Transverse colon (tissue), 4 donors: ENCODE data around the gene SKOR2. TPM values are rescaled to one million over a fixed set of nuclear protein-coding genes. Genes with fewer than 3 reads are reported as not detected.
"Not testable (repeated sequence)": the region's sequence is repeated elsewhere in the genome, so short reads cannot be mapped to it uniquely, and the experiment has no call there.

Experiments used
- DNase-seq: peaks from one replicate; pipeline ENCODE4 v3.0.0-alpha.2; 2019
- H3K27ac ChIP-seq, 4 donors: fragments of 200-600 bp; sonication (generic); 2 replicates each; pipeline ENCODE4 v1.5.1; 2016 to 2018; ENCODE audit warnings: inconsistent platforms in 4 of 4
- H3K27me3 ChIP-seq: fragments of 200-600 bp; sonication (generic); 2 replicates; pipeline ENCODE4 v1.5.1; 2017; ENCODE audit warnings: inconsistent platforms
- H3K36me3 ChIP-seq, 4 donors: fragments of 200-600 bp; sonication (generic); 2 replicates each; pipeline ENCODE4 v1.5.1; 2017 to 2019; ENCODE audit warnings: inconsistent platforms in 4 of 4
- H3K4me1 ChIP-seq, 4 donors: fragments of 200-600 bp; sonication (generic); 2 replicates each; pipeline ENCODE4 v1.5.1; 2017 to 2020; ENCODE audit warnings: inconsistent platforms in 4 of 4
- H3K4me3 ChIP-seq, 4 donors: fragments of 200-600 bp; sonication (generic); 1 replicate in 1 of 4; 2 replicates in 3 of 4; pipeline versions ENCODE4 v1.5.1 to v1.6.1; 2017 to 2019; ENCODE audit warnings: inconsistent platforms in 4 of 4
- H3K9me3 ChIP-seq, 2 donors: fragments of 200-600 bp; sonication (generic); 2 replicates each; pipeline ENCODE4 v1.5.1; 2017 to 2019; ENCODE audit warnings: inconsistent platforms in 2 of 2
- EP300 ChIP-seq: sonication (generic); formaldehyde crosslinking; IDR thresholded peaks from one replicate; pipeline ENCODE4 v1.6.1; 2017; ENCODE audit warnings: antibody characterized with exemption, low read depth
- POLR2A ChIP-seq: fragments of 450-650 bp; IDR thresholded peaks from one replicate; pipeline ENCODE4 v1.6.1; 2016; ENCODE audit warnings: antibody characterized with exemption, mild to moderate bottlenecking, moderate library complexity
- POLR2AphosphoS5 ChIP-seq, 3 donors: sonication (generic); formaldehyde crosslinking; IDR thresholded peaks; one replicate each; pipeline ENCODE4 v1.6.1; 2016; ENCODE audit warnings: antibody characterized with exemption in 3 of 3
- WGBS, 2 donors: methylation state at CpG; one replicate each; pipeline ENCODE4 v1.1.5; 2018; ENCODE audit warnings: low coverage in 1 of 2; 5-methylcytosine and 5-hydroxymethylcytosine counted together
- in situ Hi-C, 4 donors: fragments of 200-750 bp; cut with MboI; loops; one replicate each; pipeline versions ENCODE4 v1.15.0 to v1.15.1; 2017; ENCODE audit warnings: low sequenced_read_pairs in 3 of 4, low pct_ligation_motif_present in 1 of 4, low pct_unique_long_range_greater_than_20kb in 1 of 4
- intact Hi-C: fragments of 100-400 bp; cut with DNase I; formaldehyde crosslinking; loops from one replicate; pipeline ENCODE4 v1.15.1; 2023; ENCODE audit warnings: low total_unique reads
- total RNA-seq, 4 donors: library from RNA; depleted of rRNA; stranded (reverse); fragments of >200 nt; gene quantifications; one replicate each; pipeline ENCODE4 v1.1.0, GENCODE V29; 2016
- TF ChIP-seq, protein P1 (sequence below), 5 experiments: fragments of 200-600 bp in 3 of 5; fragments of 450-650 bp in 2 of 5; sonication (generic) in 3 of 5; IDR thresholded peaks; 1 replicate in 2 of 5; 2 replicates in 3 of 5; pipeline ENCODE4 v1.5.1; 2016 to 2017; ENCODE audit warnings: antibody characterized with exemption in 5 of 5, inconsistent platforms in 3 of 5, mild to moderate bottlenecking in 2 of 5, moderate library complexity in 1 of 5

The SKOR2 gene
- total RNA-seq, 4 donors from 2014 or later = not detected

- TF ChIP-seq, protein P1, sequence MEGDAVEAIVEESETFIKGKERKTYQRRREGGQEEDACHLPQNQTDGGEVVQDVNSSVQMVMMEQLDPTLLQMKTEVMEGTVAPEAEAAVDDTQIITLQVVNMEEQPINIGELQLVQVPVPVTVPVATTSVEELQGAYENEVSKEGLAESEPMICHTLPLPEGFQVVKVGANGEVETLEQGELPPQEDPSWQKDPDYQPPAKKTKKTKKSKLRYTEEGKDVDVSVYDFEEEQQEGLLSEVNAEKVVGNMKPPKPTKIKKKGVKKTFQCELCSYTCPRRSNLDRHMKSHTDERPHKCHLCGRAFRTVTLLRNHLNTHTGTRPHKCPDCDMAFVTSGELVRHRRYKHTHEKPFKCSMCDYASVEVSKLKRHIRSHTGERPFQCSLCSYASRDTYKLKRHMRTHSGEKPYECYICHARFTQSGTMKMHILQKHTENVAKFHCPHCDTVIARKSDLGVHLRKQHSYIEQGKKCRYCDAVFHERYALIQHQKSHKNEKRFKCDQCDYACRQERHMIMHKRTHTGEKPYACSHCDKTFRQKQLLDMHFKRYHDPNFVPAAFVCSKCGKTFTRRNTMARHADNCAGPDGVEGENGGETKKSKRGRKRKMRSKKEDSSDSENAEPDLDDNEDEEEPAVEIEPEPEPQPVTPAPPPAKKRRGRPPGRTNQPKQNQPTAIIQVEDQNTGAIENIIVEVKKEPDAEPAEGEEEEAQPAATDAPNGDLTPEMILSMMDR (IDR thresholded peaks at IDR 0.05) = no peak
- no peak for TF ChIP-seq POLR2A
- no peak for TF ChIP-seq EP300
- Histone ChIP-seq H3K4me3 (no peak overlapping the region), H3K27me3 (no peaks in the 10 kb centered on the region), H3K9me3 (no peaks in the 10 kb centered on the region), H3K27ac (no peak overlapping the region), H3K4me1 (peaks cover 0 to 13% (median 4%) of the 10 kb centered on the region in 4 donors), H3K36me3 (no peaks in the 10 kb centered on the region)
- in situ Hi-C loops = no loop called here
- intact Hi-C loops = no loop called here
- DNase-seq = no peak
Measured at GRCh38 chr18:47168509-47168908, 83.0 kb downstream of the SKOR2 start.

DNA sequence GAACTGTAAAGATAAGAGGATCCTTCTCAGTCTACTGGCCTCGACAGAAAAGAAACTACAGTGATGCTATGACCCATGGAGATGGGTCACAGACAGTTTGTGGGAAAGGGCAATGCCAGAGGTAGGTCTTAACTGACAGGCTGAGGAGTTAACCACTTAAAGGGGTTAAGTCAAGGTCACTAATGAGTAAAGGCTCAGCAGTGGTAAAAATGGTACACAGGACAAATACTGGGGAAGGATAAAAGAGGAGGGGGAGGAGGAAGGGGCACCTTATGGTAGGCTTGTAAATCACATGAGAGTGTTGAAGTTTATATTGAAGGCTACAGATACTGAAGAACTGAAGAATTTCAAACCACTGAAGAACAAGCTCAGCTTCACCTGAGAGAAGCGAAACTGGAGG, 85.2 kb downstream of the SKOR2 start:
- in situ Hi-C loops (no loop called here), intact Hi-C loops (no loop called here)
- Histone ChIP-seq H3K4me3 (no peak overlapping the region), H3K4me1 (peaks cover 0 to 8% (median 3%) of the 10 kb centered on the region in 4 donors), H3K27me3 (no peaks in the 10 kb centered on the region), H3K9me3 (no peaks in the 10 kb centered on the region), H3K36me3 (no peaks in the 10 kb centered on the region), H3K27ac (no peak overlapping the region)
- DNase-seq = no peak
- 79 to 100% methylated on average over 1 to 2 of the region's 2 CpGs for WGBS, 2 donors
- TF ChIP-seq POLR2AphosphoS5 (IDR thresholded peaks at IDR 0.05) (no peak), POLR2A (no peak), EP300 (no peak)
- TF ChIP-seq, protein P1 (IDR thresholded peaks at IDR 0.05) = no peak

- TF ChIP-seq, protein P1 (IDR thresholded peaks at IDR 0.05) = no peak
- no peak for TF ChIP-seq EP300
- TF ChIP-seq POLR2AphosphoS5 (IDR thresholded peaks at IDR 0.05) = no peak
- no peak for TF ChIP-seq POLR2A
- Histone ChIP-seq H3K4me1 (peaks cover 0 to 8% (median 3%) of the 10 kb centered on the region in 4 donors), H3K36me3 (no peaks in the 10 kb centered on the region), H3K9me3 (no peaks in the 10 kb centered on the region), H3K27ac (no peak overlapping the region), H3K4me3 (no peak overlapping the region), H3K27me3 (no peaks in the 10 kb centered on the region)
- DNase-seq = no peak
- intact Hi-C loops (no loop called here), in situ Hi-C loops (no loop called here)
- WGBS, 2 donors = 79 to 82% methylated on average over 5 of the region's 5 CpGs
Measured at GRCh38 chr18:47163241-47163640, 88.2 kb downstream of the SKOR2 start.

- H3K27me3 ChIP-seq = no peaks in the 10 kb centered on the region
- H3K4me3 ChIP-seq = no peak overlapping the region
- no peak overlapping the region for H3K27ac ChIP-seq
- peaks cover 0 to 2% (median 0%) of the 10 kb centered on the region in 4 donors for H3K36me3 ChIP-seq
- no peaks in the 10 kb centered on the region for H3K9me3 ChIP-seq
- in situ Hi-C loops (no loop called here), intact Hi-C loops (no loop called here)
- WGBS, 2 donors = 96 to 100% methylated on average over 5 of the region's 5 CpGs
- H3K4me1 ChIP-seq = no peaks in the 10 kb centered on the region
- TF ChIP-seq, protein P1 (IDR thresholded peaks at IDR 0.05) = no peak
- TF ChIP-seq POLR2AphosphoS5 (IDR thresholded peaks at IDR 0.05) (no peak), EP300 (no peak), POLR2A (no peak)
- no peak for DNase-seq
Measured at GRCh38 chr18:47160256-47160655, 91.2 kb downstream of the SKOR2 start.

GRCh38 chr18:47158404-47158803, 93.1 kb downstream of the SKOR2 start:
- H3K4me3 ChIP-seq, in situ Hi-C loops, DNase-seq, intact Hi-C loops, H3K27ac ChIP-seq, H3K4me1 ChIP-seq, H3K9me3 ChIP-seq, H3K27me3 ChIP-seq: not testable (repeated sequence)
- peaks cover 0 to 16% (median 1%) of the 10 kb centered on the region in 4 donors for H3K36me3 ChIP-seq
- WGBS, 2 donors = 92 to 94% methylated on average over 4 to 16 of the region's 16 CpGs
